Superior temporal gyrus (tissue), 1 donor: ENCODE results near the gene LRRC72.

Experiments used
- DNase-seq: peaks from one replicate; pipeline ENCODE4 v3.0.0-alpha.2; 2016; ENCODE audit errors: extremely low spot score

Gene LRRC72

DNA sequence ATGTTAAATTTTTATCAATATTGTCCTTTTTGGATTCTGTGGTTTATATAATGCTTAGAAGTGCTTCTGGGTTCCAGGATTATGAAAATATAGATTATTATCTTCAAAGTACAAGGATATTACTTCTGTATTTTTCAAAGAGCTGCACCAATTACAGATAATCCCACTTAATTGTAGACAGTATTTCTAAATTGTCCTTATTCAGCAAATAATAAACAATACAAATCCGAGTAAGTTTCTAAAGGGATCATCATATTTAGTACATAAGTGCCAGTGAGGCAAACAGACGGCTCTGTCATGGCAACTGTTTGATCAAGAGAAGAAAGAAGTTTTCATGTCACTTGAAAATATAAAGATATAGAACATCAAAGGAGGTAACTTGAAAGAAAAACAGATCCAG is 99.8 kb downstream of the LRRC72 start:
- DNase-seq: no peak

- no peak for DNase-seq
Measured at GRCh38 chr7:16627236-16627635, 100.6 kb downstream of the LRRC72 start.

GRCh38 chr7:16630654-16631053 is 104.0 kb downstream of the LRRC72 start:
- no peak for DNase-seq
